Measurements from ENCODE around the gene MAP3K21.

MAP3K21 gene

GRCh38 chr1:233331676-233332519 is 4.4 kb downstream of the MAP3K21 start:
- peaks cover 0 to 3% of the 10 kb centered on the region in 2 experiments; a peak in 2 of 3 replicates for H3K36me3 ChIP-seq (ENCODE audit: control insufficient read depth in 2 of 2, insufficient read depth in 1 of 2, low read length in 2 of 2)
- peaks cover 26% of the 10 kb centered on the region for H3K4me1 ChIP-seq (ENCODE audit: control insufficient read depth, insufficient read depth, low read length)
- no peak overlapping the region for H3K4me3 ChIP-seq (ENCODE audit: low read depth, low read length)
- ChIA-PET POLR2A (no interaction called here), CTCF (interaction anchor here (0.7 to 2.5 kb wide), 7 partner anchors 9 to 157 kb away, joined by 3 to 15 read pairs (median 4); no protein-coding TSS in a partner anchor)
- no peaks in the 10 kb centered on the region for H3K9me3 ChIP-seq (ENCODE audit: control insufficient read depth, insufficient read depth, low read depth, low read length)
- no peak overlapping the region for H3K27ac ChIP-seq (ENCODE audit: extremely low read depth, low read depth, low read length)
- TF ChIP-seq SCRT2 (tag by site-specific recombination; IDR thresholded peaks at IDR 0.05) (peak; percentile 95), CTCF (tag by site-specific recombination; IDR thresholded peaks at IDR 0.05) (peak; percentile 81), ZNF654 (tag by site-specific recombination; IDR thresholded peaks at IDR 0.05; ENCODE audit: low read depth) (no peak), ZBTB17 (tag by site-specific recombination; IDR thresholded peaks at IDR 0.05) (peak; percentile 27; the same call in 1 of the 2 replicates), SCRT1 (tag by site-specific recombination; IDR thresholded peaks at IDR 0.05; ENCODE audit: borderline replicate concordance) (peak; percentile 84), ZNF335 (tag by site-specific recombination; conservative IDR thresholded peaks at IDR 0.05) (peak; percentile 74), ZNF280C (tag by site-specific recombination; IDR thresholded peaks at IDR 0.05) (no peak), PRDM1 (tag by site-specific recombination; IDR thresholded peaks at IDR 0.05) (peak; percentile 58), HIC1 (tag by site-specific recombination; IDR thresholded peaks at IDR 0.05) (0 out of 2 replicates have a peak, but pooled peaks have one; percentile 35), ZBTB20 (tag by site-specific recombination; IDR thresholded peaks at IDR 0.05) (peak; percentile 56; the same call in 1 of the 2 replicates)
- TF ChIP-seq, protein P1, sequence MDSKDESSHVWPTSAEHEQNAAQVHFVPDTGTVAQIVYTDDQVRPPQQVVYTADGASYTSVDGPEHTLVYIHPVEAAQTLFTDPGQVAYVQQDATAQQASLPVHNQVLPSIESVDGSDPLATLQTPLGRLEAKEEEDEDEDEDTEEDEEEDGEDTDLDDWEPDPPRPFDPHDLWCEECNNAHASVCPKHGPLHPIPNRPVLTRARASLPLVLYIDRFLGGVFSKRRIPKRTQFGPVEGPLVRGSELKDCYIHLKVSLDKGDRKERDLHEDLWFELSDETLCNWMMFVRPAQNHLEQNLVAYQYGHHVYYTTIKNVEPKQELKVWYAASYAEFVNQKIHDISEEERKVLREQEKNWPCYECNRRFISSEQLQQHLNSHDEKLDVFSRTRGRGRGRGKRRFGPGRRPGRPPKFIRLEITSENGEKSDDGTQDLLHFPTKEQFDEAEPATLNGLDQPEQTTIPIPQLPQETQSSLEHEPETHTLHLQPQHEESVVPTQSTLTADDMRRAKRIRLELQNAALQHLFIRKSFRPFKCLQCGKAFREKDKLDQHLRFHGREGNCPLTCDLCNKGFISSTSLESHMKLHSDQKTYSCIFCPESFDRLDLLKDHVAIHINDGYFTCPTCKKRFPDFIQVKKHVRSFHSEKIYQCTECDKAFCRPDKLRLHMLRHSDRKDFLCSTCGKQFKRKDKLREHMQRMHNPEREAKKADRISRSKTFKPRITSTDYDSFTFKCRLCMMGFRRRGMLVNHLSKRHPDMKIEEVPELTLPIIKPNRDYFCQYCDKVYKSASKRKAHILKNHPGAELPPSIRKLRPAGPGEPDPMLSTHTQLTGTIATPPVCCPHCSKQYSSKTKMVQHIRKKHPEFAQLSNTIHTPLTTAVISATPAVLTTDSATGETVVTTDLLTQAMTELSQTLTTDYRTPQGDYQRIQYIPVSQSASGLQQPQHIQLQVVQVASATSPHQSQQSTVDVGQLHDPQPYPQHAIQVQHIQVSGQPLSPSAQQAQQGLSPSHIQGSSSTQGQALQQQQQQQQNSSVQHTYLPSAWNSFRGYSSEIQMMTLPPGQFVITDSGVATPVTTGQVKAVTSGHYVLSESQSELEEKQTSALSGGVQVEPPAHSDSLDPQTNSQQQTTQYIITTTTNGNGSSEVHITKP (tag by site-specific recombination; IDR thresholded peaks at IDR 0.05): peak; percentile 39; the same call in 1 of the 2 replicates
- TF ChIP-seq, protein P2, sequence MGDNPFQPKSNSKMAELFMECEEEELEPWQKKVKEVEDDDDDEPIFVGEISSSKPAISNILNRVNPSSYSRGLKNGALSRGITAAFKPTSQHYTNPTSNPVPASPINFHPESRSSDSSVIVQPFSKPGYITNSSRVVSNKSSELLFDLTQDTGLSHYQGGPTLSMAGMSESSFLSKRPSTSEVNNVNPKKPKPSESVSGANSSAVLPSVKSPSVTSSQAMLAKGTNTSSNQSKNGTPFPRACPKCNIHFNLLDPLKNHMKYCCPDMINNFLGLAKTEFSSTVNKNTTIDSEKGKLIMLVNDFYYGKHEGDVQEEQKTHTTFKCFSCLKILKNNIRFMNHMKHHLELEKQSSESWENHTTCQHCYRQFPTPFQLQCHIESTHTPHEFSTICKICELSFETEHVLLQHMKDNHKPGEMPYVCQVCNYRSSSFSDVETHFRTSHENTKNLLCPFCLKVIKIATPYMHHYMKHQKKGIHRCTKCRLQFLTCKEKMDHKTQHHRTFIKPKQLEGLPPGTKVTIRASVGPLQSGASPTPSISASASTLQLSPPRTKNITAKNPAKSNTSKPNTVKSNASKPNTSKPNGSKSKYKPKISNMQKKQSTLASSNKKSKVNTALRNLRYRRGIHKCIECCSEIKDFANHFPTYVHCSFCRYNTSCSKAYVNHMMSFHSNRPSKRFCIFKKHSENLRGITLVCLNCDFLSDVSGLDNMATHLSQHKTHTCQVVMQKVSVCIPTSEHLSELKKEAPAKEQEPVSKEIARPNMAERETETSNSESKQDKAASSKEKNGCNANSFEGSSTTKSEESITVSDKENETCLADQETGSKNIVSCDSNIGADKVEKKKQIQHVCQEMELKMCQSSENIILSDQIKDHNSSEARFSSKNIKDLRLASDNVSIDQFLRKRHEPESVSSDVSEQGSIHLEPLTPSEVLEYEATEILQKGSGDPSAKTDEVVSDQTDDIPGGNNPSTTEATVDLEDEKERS (tag by site-specific recombination; IDR thresholded peaks at IDR 0.05): no peak

Data from HEK293 (cell line).